HUES6 (cell line): ENCODE results near the gene GPC6.

Source experiments
- H3K27ac ChIP-seq: 2 replicates; pipeline ENCODE4 v1.7.0; 2013; ENCODE audit warnings: low read depth, mild to moderate bottlenecking, low read length, inconsistent platforms
- H3K27me3 ChIP-seq: 2 replicates; pipeline ENCODE4 v1.6.1; 2013; ENCODE audit warnings: low read length; ENCODE audit not compliant: control insufficient read depth, insufficient read depth
- H3K36me3 ChIP-seq: 2 replicates; pipeline ENCODE4 v1.6.1; 2013; ENCODE audit warnings: low read length; ENCODE audit not compliant: control insufficient read depth, insufficient read depth
- H3K4me1 ChIP-seq: 2 replicates; pipeline ENCODE4 v1.6.1; 2013; ENCODE audit warnings: low read length; ENCODE audit not compliant: control insufficient read depth, insufficient read depth
- H3K4me3 ChIP-seq: 2 replicates; pipeline ENCODE4 v1.5.1; 2013; ENCODE audit warnings: low read depth, low read length
- H3K9ac ChIP-seq: one replicate; pipeline ENCODE4 v1.6.1; 2013; ENCODE audit warnings: mild to moderate bottlenecking, low read length
- H3K9me3 ChIP-seq: 2 replicates; pipeline ENCODE4 v1.6.1; 2013; ENCODE audit warnings: low read depth, low read length; ENCODE audit not compliant: control insufficient read depth, insufficient read depth

Gene GPC6

GRCh38 chr13:94031609-94032008 lies 805.0 kb downstream of the GPC6 start:
- H3K4me1 ChIP-seq = peaks cover 15% of the 10 kb centered on the region
- H3K9ac ChIP-seq = no peak overlapping the region
- no peaks in the 10 kb centered on the region for H3K36me3 ChIP-seq
- no peak overlapping the region for H3K27ac ChIP-seq
- H3K4me3 ChIP-seq = no peak overlapping the region
- no peaks in the 10 kb centered on the region for H3K9me3 ChIP-seq
- no peaks in the 10 kb centered on the region for H3K27me3 ChIP-seq

- Histone ChIP-seq H3K27me3 (no peaks in the 10 kb centered on the region), H3K9ac (no peak overlapping the region), H3K27ac (no peak overlapping the region), H3K4me1 (peaks cover 15% of the 10 kb centered on the region), H3K4me3 (no peak overlapping the region), H3K36me3 (no peaks in the 10 kb centered on the region), H3K9me3 (no peaks in the 10 kb centered on the region)
These were observed 806.5 kb downstream of the GPC6 start for GRCh38 chr13:94033098-94033497.

GRCh38 chr13:94033830-94034642 lies 807.4 kb downstream of the GPC6 start:
- Histone ChIP-seq H3K36me3 (no peaks in the 10 kb centered on the region), H3K9me3 (no peaks in the 10 kb centered on the region), H3K4me3 (no peak overlapping the region), H3K9ac (no peak overlapping the region), H3K4me1 (peaks cover 15% of the 10 kb centered on the region), H3K27ac (no peak overlapping the region), H3K27me3 (no peaks in the 10 kb centered on the region)

GRCh38 chr13:94050039-94050438 lies 823.4 kb downstream of the GPC6 start:
- H3K9me3 ChIP-seq = no peaks in the 10 kb centered on the region
- H3K36me3 ChIP-seq = no peaks in the 10 kb centered on the region
- H3K9ac ChIP-seq = no peak overlapping the region
- no peaks in the 10 kb centered on the region for H3K4me1 ChIP-seq
- no peak overlapping the region for H3K27ac ChIP-seq
- no peak overlapping the region for H3K4me3 ChIP-seq
- H3K27me3 ChIP-seq = no peaks in the 10 kb centered on the region

- Histone ChIP-seq H3K4me3 (no peak overlapping the region), H3K9ac (no peak overlapping the region), H3K4me1 (no peaks in the 10 kb centered on the region), H3K27ac (no peak overlapping the region), H3K27me3 (no peaks in the 10 kb centered on the region), H3K9me3 (no peaks in the 10 kb centered on the region), H3K36me3 (no peaks in the 10 kb centered on the region)
These were observed 824.1 kb downstream of the GPC6 start for GRCh38 chr13:94050686-94051085.

- Histone ChIP-seq H3K36me3 (no peaks in the 10 kb centered on the region), H3K9me3 (no peaks in the 10 kb centered on the region), H3K27ac (no peak overlapping the region), H3K9ac (no peak overlapping the region), H3K4me1 (no peaks in the 10 kb centered on the region), H3K27me3 (no peaks in the 10 kb centered on the region), H3K4me3 (no peak overlapping the region)
These were observed 827.5 kb downstream of the GPC6 start for GRCh38 chr13:94053986-94054593.

- no peak overlapping the region for H3K4me3 ChIP-seq
- no peaks in the 10 kb centered on the region for H3K4me1 ChIP-seq
- no peaks in the 10 kb centered on the region for H3K36me3 ChIP-seq
- no peak overlapping the region for H3K9ac ChIP-seq
- no peaks in the 10 kb centered on the region for H3K9me3 ChIP-seq
- H3K27me3 ChIP-seq = no peaks in the 10 kb centered on the region
- no peak overlapping the region for H3K27ac ChIP-seq
These were observed 829.9 kb downstream of the GPC6 start for GRCh38 chr13:94056362-94056990.

GRCh38 chr13:94057618-94058186 lies 831.1 kb downstream of the GPC6 start:
- Histone ChIP-seq H3K9ac (no peak overlapping the region), H3K9me3 (no peaks in the 10 kb centered on the region), H3K27ac (no peak overlapping the region), H3K4me3 (no peak overlapping the region), H3K27me3 (no peaks in the 10 kb centered on the region), H3K36me3 (no peaks in the 10 kb centered on the region), H3K4me1 (no peaks in the 10 kb centered on the region)

- Histone ChIP-seq H3K9me3 (no peaks in the 10 kb centered on the region), H3K4me3 (no peak overlapping the region), H3K9ac (no peak overlapping the region), H3K4me1 (no peaks in the 10 kb centered on the region), H3K27me3 (no peaks in the 10 kb centered on the region), H3K27ac (no peak overlapping the region), H3K36me3 (no peaks in the 10 kb centered on the region)
These were observed 832.3 kb downstream of the GPC6 start for GRCh38 chr13:94058821-94059360.

GRCh38 chr13:94061301-94061700 lies 834.7 kb downstream of the GPC6 start:
- Histone ChIP-seq H3K27me3 (no peaks in the 10 kb centered on the region), H3K36me3 (no peaks in the 10 kb centered on the region), H3K27ac (no peak overlapping the region), H3K4me1 (no peaks in the 10 kb centered on the region), H3K9ac (no peak overlapping the region), H3K9me3 (no peaks in the 10 kb centered on the region), H3K4me3 (no peak overlapping the region)

- no peaks in the 10 kb centered on the region for H3K4me1 ChIP-seq
- no peaks in the 10 kb centered on the region for H3K27me3 ChIP-seq
- no peaks in the 10 kb centered on the region for H3K9me3 ChIP-seq
These were observed 836.5 kb downstream of the GPC6 start for GRCh38 chr13:94063096-94063495.

More at GRCh38 chr13:94063096-94063495, 836.5 kb downstream of the GPC6 start:
- Histone ChIP-seq H3K36me3 (no peaks in the 10 kb centered on the region), H3K27ac (no peak overlapping the region), H3K4me3 (no peak overlapping the region), H3K9ac (no peak overlapping the region)
